GM12865 (cell line): Measurements from ENCODE around the gene HINFP.
"Not testable (repeated sequence)": the region's sequence is repeated elsewhere in the genome, so short reads cannot be mapped to it uniquely, and the experiment has no call there.

Experiments
- DNase-seq: peaks from one replicate; pipeline ENCODE4 v3.0.0; 2010; ENCODE audit warnings: low read depth
- H3K4me3 ChIP-seq: 2 replicates; pipeline ENCODE4 v1.5.1; 2011; ENCODE audit warnings: mild to moderate bottlenecking, low read depth, low read length, control low read depth
- CTCF ChIP-seq: IDR thresholded peaks from 2 replicates; pipeline ENCODE4 v1.5.1; 2011; ENCODE audit warnings: low read length, control low read depth, low read depth, inconsistent platforms; ENCODE audit not compliant: insufficient read depth; ENCODE audit errors: missing control alignments

HINFP gene

GRCh38 chr11:119100246-119100970, 21.0 kb upstream of the HINFP start:
- peak; percentile 17 for TF ChIP-seq CTCF
- H3K4me3 ChIP-seq = peak overlapping the region; percentile 89

GRCh38 chr11:119100994-119101758, 20.2 kb upstream of the HINFP start:
- peak; percentile 73 for DNase-seq
- H3K4me3 ChIP-seq = peak overlapping the region; percentile 89
- no peak for TF ChIP-seq CTCF

More at GRCh38 chr11:119100246-119100970, 21.0 kb upstream of the HINFP start:
- no peak for DNase-seq

- no peak for TF ChIP-seq CTCF
- DNase-seq = peak; percentile 96
- peak within 1 kb of the TSS; percentile 89 for H3K4me3 ChIP-seq
These were observed 19.5 kb upstream of the HINFP start, which contains the start of gene DPAGT1 for GRCh38 chr11:119101759-119102423. DPAGT1 (minus strand) TSS chr11:119101853; CDS start chr11:119101655, 198 bp downstream.

DNA sequence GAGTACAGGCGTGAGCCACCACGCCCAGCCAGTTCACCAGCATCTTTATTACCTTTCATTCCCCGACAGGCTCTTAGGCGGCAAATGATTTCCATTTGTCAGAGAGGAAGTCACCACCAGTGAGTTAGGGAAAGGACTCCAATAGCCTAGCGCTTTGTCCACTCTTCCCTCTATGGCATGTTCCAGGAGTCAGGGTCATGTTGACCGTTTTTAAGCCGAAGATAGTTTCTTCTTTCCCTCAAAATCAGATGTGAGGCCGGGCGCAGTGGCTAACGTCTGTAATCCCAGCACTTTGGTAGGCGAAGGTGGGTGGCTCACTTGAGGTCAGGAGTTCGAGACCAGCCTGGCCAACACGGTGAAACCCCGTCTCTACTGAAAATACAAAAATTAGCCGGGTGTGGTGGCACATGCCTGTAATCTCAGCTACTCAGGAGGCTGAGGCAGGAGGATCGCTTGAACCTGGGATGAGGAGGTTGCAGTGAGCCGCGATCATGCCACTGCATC, 18.2 kb upstream of the HINFP start:
- not testable (repeated sequence) for DNase-seq
- peak overlapping the region; percentile 89 for H3K4me3 ChIP-seq

GRCh38 chr11:119103793-119104192, 17.6 kb upstream of the HINFP start:
- DNase-seq = no peak
- H3K4me3 ChIP-seq = no peak overlapping the region
- TF ChIP-seq CTCF = no peak

DNA sequence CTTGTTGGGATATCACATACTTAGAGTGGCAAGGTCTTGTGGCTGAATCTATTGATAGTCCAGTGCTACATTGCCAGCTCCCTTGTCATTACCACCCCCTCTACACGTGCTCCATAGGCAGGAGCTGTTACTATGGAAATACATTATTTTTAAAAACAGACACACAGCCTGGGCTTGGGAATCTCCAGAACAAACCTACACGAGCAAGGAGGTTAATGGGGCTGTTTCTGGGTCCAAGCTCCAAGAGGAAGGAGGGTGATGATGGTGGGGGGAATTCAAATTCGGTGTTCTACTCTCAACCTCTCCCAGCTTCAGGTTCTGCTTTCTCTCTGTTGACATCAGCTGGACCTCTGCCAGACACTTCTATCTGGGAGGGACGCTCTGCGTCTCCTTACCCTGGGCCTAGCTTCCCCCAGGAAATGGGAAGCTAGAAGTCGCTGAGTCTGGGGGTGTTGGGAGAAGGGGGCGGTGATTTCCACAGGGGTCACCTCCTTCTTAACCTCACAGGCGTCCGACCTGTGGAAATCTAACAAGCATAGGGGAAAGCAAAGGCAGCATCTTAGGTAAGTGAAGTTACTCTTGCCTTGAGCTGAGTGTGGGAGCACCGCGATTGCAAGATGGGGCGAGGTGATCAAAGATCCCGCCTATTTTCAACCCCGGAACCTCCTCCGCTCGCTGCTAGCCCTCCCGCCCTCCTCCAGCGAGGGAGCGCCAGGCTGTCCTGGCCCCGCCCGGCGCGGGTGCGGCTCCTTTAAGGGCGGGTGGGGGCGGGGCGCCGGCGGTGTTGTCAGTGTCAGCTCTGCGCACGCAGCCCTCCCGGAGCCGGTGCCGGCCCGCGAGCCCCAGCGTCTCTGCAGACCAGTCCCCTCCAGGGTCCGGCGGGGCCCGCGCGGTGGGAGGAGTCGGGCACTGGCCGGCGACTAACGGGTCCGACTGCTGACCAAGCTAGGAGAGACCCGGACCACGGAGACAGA, 14.5 kb upstream of the HINFP start, which contains the start of gene C2CD2L:
Gene C2CD2L, plus strand, starts transcription at position 781 of the 974 bp plus-strand sequence. CDS start 398 bp downstream, outside the sequence.
- peak; percentile 97 for DNase-seq
- no peak for TF ChIP-seq CTCF
- peak within 1 kb of the TSS; percentile 80 for H3K4me3 ChIP-seq
